ENCODE measurements around the gene SHLD1.
A peak's percentile ranks its signal among the peaks of the same experiment; 100 is the strongest.

SHLD1 gene

DNA sequence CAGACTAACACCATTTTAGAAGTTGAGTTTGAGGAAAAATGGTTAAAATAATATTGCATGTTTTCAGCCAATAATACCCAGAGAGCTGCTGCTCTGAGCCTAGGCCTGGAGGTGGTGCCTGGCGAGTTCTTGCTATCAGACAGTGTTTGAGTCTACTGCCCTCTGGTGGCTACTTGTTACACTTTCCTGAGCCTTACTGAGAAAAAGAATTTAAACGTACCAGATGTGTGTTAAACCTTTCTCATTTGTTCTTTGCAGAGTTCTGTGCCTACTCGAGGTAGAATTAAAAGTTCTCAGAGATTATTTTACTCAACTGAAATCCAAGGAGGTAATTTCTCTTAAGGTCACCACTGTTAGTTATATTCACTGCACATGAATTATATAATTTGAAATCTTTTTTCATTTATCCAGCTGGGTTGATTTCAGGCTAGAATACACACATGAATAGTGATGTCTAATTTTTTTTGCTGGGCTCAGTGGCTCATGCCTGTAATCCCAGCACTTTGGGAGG, 38.2 kb downstream of the SHLD1 start:
- peaks cover 12% of the 10 kb centered on the region; the same call in 1 of the 2 replicates for H3K36me3 ChIP-seq (ENCODE audit: low read length)

DNA sequence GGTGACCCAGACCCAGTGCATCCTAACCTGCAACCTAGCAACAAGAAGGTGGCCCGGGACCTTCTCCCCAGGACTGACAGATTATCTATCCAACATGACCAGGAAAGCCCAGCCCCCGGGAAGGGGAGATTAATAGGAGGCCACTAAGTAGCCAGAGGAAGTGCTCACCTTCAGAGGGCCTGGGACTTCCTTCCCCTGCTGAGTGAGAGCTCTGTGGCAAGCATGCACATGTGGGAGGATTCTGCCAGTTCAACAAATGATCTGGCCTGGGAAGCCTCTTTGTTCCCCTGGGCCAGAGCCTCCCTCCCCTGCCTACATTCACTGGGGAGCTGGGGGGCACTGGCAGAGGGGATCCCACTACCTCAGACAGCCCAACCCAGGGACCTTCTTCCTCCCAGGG, 39.6 kb downstream of the SHLD1 start:
- Histone ChIP-seq H3K4me3 (ENCODE audit: insufficient read depth, low read length, poor library complexity, severe bottlenecking) (no peak overlapping the region), H3F3A (ENCODE audit: insufficient read depth) (peaks cover 52% of the 10 kb centered on the region), H3K36me3 (ENCODE audit: low read length) (peaks cover 12% of the 10 kb centered on the region; the same call in 1 of the 2 replicates), H3K9ac (ENCODE audit: low read length) (peak overlapping the region; percentile 19; the same call in 1 of the 2 replicates), H3K79me2 (ENCODE audit: insufficient read depth, low read length) (peaks cover 43% of the 10 kb centered on the region), H3K27ac (ENCODE audit: low read depth, low read length) (peak overlapping the region; percentile 87), H2AFZ (ENCODE audit: low read depth, low read length, severe bottlenecking) (no peak overlapping the region), H3K9me2 (replicated peaks; ENCODE audit: insufficient read depth, low read length) (no peaks in the 10 kb centered on the region), H4K20me1 (ENCODE audit: low read depth, low read length) (no peaks in the 10 kb centered on the region), H3K4me2 (ENCODE audit: low read depth, low read length, poor library complexity, severe bottlenecking) (no peak overlapping the region), H3K27me3 (ENCODE audit: low read length) (no peaks in the 10 kb centered on the region), H3K9me3 (ENCODE audit: insufficient read depth, low read length) (no peaks in the 10 kb centered on the region)
- TF ChIP-seq, protein P1, sequence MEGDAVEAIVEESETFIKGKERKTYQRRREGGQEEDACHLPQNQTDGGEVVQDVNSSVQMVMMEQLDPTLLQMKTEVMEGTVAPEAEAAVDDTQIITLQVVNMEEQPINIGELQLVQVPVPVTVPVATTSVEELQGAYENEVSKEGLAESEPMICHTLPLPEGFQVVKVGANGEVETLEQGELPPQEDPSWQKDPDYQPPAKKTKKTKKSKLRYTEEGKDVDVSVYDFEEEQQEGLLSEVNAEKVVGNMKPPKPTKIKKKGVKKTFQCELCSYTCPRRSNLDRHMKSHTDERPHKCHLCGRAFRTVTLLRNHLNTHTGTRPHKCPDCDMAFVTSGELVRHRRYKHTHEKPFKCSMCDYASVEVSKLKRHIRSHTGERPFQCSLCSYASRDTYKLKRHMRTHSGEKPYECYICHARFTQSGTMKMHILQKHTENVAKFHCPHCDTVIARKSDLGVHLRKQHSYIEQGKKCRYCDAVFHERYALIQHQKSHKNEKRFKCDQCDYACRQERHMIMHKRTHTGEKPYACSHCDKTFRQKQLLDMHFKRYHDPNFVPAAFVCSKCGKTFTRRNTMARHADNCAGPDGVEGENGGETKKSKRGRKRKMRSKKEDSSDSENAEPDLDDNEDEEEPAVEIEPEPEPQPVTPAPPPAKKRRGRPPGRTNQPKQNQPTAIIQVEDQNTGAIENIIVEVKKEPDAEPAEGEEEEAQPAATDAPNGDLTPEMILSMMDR (IDR thresholded peaks at IDR 0.05; ENCODE audit: insufficient read depth, low read length, poor library complexity, severe bottlenecking): no peak
- TF ChIP-seq EZH2phosphoT487 (conservative IDR thresholded peaks at IDR 0.05; ENCODE audit: low read length): no peak

More for the DNA sequence above, 38.2 kb downstream of the SHLD1 start:
- peak overlapping the region; percentile 48 for H3K4me2 ChIP-seq (ENCODE audit: low read depth, low read length, poor library complexity, severe bottlenecking)
- H2AFZ ChIP-seq (ENCODE audit: low read depth, low read length, severe bottlenecking): no peak overlapping the region
- peaks cover 43% of the 10 kb centered on the region for H3F3A ChIP-seq (ENCODE audit: insufficient read depth)
- H3K9me3 ChIP-seq (ENCODE audit: insufficient read depth, low read length): no peaks in the 10 kb centered on the region
- H3K9ac ChIP-seq (ENCODE audit: low read length): peak overlapping the region; percentile 49
- peaks cover 34% of the 10 kb centered on the region for H3K79me2 ChIP-seq (ENCODE audit: insufficient read depth, low read length)
- no peaks in the 10 kb centered on the region for H4K20me1 ChIP-seq (ENCODE audit: low read depth, low read length)
- H3K27me3 ChIP-seq (ENCODE audit: low read length): no peaks in the 10 kb centered on the region
- no peak overlapping the region for H3K4me3 ChIP-seq (ENCODE audit: insufficient read depth, low read length, poor library complexity, severe bottlenecking)
- no peak for TF ChIP-seq EZH2phosphoT487 (conservative IDR thresholded peaks at IDR 0.05; ENCODE audit: low read length)
- TF ChIP-seq, protein P1 (IDR thresholded peaks at IDR 0.05; ENCODE audit: insufficient read depth, low read length, poor library complexity, severe bottlenecking): peak; percentile 75
- H3K27ac ChIP-seq (ENCODE audit: low read depth, low read length): peak overlapping the region; percentile 87
- no peaks in the 10 kb centered on the region for H3K9me2 ChIP-seq (replicated peaks; ENCODE audit: insufficient read depth, low read length)

DNA sequence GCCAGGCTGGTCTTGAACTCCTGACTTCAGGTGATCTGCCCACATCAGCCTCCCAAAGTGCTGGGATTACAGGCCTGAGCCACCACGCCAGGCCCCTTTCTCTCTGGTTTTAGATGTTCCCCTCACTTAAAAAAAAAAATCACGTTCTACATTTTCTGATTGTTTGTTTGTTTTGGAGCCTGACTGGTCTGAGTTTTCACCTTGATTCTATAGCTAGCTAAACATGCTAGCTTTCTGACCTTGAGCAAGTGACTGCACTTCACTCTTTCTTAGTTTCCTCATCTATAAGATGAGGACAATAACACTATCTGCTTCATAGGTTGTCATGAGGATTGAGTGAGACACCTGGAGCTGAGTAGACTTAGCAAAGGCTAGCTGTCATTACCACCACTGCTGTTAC, 43.7 kb downstream of the SHLD1 start:
- H3K4me3 ChIP-seq (ENCODE audit: insufficient read depth, low read length, poor library complexity, severe bottlenecking): no peak overlapping the region
- peak overlapping the region; percentile 30 for H3K9ac ChIP-seq (ENCODE audit: low read length)
- H4K20me1 ChIP-seq (ENCODE audit: low read depth, low read length): no peaks in the 10 kb centered on the region
- TF ChIP-seq EZH2phosphoT487 (conservative IDR thresholded peaks at IDR 0.05; ENCODE audit: low read length): no peak
- TF ChIP-seq, protein P1 (IDR thresholded peaks at IDR 0.05; ENCODE audit: insufficient read depth, low read length, poor library complexity, severe bottlenecking): no peak
- peaks cover 46% of the 10 kb centered on the region for H3F3A ChIP-seq (ENCODE audit: insufficient read depth)
- H3K36me3 ChIP-seq (ENCODE audit: low read length): peaks cover 8% of the 10 kb centered on the region; the same call in 1 of the 2 replicates
- H3K27ac ChIP-seq (ENCODE audit: low read depth, low read length): peak overlapping the region; percentile 99
- H2AFZ ChIP-seq (ENCODE audit: low read depth, low read length, severe bottlenecking): no peak overlapping the region
- H3K27me3 ChIP-seq (ENCODE audit: low read length): no peaks in the 10 kb centered on the region
- no peaks in the 10 kb centered on the region for H3K9me3 ChIP-seq (ENCODE audit: insufficient read depth, low read length)
- H3K4me2 ChIP-seq (ENCODE audit: low read depth, low read length, poor library complexity, severe bottlenecking): peak overlapping the region; percentile 48
- H3K9me2 ChIP-seq (replicated peaks; ENCODE audit: insufficient read depth, low read length): no peaks in the 10 kb centered on the region
- peaks cover 25% of the 10 kb centered on the region; the same call in 1 of the 2 replicates for H3K79me2 ChIP-seq (ENCODE audit: insufficient read depth, low read length)
